GM12864 (cell line): ENCODE data around the gene CEP43.

Source experiments
- DNase-seq: peaks from one replicate; pipeline ENCODE4 v3.0.0-alpha.2; 2011; ENCODE audit warnings: low read depth
- H3K4me3 ChIP-seq: 2 replicates; pipeline ENCODE4 v1.5.1; 2011; ENCODE audit warnings: mild to moderate bottlenecking, low read depth, low read length, control low read depth
- TF ChIP-seq, protein P1 (sequence below): IDR thresholded peaks from 2 replicates; pipeline ENCODE4 v1.5.1; 2011; ENCODE audit warnings: low read depth, mild to moderate bottlenecking, moderate library complexity, low read length, control low read depth, inconsistent platforms; ENCODE audit errors: missing control alignments

CEP43 gene

GRCh38 chr6:166999145-166999883, at the start of gene CEP43:
TSS of gene CEP43 (plus strand) at chr6:166999397. CDS start at chr6:166999413, 16 bp downstream.
- H3K4me3 ChIP-seq = peak within 1 kb of the TSS; percentile 99
- DNase-seq = peak; percentile 78
- TF ChIP-seq, protein P1, sequence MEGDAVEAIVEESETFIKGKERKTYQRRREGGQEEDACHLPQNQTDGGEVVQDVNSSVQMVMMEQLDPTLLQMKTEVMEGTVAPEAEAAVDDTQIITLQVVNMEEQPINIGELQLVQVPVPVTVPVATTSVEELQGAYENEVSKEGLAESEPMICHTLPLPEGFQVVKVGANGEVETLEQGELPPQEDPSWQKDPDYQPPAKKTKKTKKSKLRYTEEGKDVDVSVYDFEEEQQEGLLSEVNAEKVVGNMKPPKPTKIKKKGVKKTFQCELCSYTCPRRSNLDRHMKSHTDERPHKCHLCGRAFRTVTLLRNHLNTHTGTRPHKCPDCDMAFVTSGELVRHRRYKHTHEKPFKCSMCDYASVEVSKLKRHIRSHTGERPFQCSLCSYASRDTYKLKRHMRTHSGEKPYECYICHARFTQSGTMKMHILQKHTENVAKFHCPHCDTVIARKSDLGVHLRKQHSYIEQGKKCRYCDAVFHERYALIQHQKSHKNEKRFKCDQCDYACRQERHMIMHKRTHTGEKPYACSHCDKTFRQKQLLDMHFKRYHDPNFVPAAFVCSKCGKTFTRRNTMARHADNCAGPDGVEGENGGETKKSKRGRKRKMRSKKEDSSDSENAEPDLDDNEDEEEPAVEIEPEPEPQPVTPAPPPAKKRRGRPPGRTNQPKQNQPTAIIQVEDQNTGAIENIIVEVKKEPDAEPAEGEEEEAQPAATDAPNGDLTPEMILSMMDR = no peak

DNA sequence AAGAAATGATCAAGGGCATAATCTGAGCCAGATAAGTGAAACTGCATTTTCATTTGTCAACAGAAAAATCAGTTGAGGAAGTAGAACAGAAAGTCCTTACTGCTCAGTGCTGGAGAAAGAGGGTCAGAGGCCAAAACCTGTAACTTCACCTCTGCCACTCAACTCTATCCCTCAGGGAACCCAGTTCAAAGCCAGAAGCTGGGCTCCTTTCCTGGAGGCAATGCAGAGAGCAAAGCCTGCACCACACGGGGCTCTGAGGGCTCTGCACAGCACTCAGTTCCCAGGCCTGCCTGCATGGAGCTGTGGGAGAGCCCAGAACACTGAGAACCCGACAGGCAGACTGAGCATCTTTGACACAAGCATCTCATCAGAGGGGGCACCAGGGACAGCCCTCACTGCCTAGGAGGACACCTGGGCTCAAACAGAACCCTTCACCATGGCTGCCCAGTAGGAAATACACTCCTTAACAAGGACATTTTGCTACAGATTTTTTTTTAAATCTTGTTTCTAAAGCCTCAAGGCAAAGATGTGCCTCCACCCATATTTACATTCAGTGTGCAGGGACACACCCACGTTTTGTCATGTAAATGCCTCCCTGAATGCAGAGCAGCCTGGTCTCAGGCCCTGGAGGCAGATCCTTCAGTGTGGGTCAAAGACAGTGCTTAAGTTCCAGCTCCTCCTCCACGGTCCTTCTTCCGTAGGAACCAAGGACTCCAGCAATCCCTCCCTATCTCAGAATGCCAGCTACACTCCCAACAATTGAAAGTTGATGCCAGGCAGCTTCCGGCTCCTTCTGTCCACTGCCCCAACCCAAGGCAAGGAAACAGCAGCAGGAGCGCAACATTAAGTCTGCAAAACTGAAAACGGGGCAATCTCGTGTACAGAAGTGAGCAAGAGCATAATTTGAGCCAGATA, 49.4 kb upstream of the CEP43 start:
- DNase-seq = no peak
- H3K4me3 ChIP-seq = peak overlapping the region; percentile 39

DNA sequence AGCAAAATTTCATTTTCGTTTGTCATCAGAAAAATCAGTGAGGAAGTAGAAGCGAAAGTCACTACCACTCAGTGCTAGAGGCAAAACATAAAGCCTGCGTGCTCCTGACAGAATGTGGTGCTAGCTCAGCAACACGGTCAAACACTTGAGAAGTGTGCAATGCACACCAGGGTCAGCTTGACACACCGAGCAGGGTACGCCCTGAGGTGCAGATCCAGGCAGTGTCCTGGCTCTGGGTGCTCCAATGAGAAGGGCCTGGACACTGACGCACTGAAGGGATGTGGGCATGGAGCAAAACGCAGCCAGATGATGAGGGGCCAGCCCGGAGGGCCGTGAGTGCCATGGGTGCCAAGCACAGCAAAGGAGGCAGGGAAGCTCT, 48.8 kb upstream of the CEP43 start:
- TF ChIP-seq, protein P1 = no peak
- peak; percentile 83 for DNase-seq
- peak overlapping the region; percentile 39 for H3K4me3 ChIP-seq

More for the DNA sequence above, 49.4 kb upstream of the CEP43 start:
- TF ChIP-seq, protein P1 = no peak

- peak; percentile 99 for DNase-seq
- TF ChIP-seq, protein P1 = peak; percentile 74
- H3K4me3 ChIP-seq = peak overlapping the region; percentile 39
Measured at GRCh38 chr6:166950892-166951669, 48.1 kb upstream of the CEP43 start.

DNA sequence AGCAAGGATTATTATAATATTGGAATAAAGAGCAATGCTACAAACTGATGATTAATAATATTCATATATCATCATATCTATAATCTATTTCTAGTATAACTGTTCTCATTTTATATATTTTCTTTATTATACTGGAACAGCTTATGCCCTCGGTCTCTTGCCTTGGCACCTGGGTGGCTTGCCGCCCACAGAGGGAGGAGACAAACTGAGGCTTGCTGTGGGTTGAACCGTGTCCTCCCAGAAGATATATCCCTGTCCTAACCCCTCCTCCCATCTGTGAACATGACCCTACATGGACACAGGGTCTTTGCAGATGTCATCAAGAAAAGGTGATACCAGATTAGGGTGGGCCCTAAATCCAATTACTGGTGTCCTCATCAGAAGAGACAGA, 47.5 kb upstream of the CEP43 start:
- no peak for DNase-seq
- peak overlapping the region; percentile 8; the same call in 1 of the 2 replicates for H3K4me3 ChIP-seq
- TF ChIP-seq, protein P1 = no peak

- TF ChIP-seq, protein P1 = no peak
- no peak for DNase-seq
Measured at GRCh38 chr6:166952121-166952520, 47.1 kb upstream of the CEP43 start.

More at GRCh38 chr6:166952121-166952520, 47.1 kb upstream of the CEP43 start:
- H3K4me3 ChIP-seq = peak overlapping the region; percentile 8; the same call in 1 of the 2 replicates
